ENCODE results near the gene PAH. TPM values are rescaled to one million over a fixed set of nuclear protein-coding genes. Genes with fewer than 3 reads are reported as not detected.

Gene PAH
- total and polyA plus RNA-seq, 2 donors (not counting 3 experiments of a cell fraction or from before 2014, with no cell fraction given), result not detected

DNA sequence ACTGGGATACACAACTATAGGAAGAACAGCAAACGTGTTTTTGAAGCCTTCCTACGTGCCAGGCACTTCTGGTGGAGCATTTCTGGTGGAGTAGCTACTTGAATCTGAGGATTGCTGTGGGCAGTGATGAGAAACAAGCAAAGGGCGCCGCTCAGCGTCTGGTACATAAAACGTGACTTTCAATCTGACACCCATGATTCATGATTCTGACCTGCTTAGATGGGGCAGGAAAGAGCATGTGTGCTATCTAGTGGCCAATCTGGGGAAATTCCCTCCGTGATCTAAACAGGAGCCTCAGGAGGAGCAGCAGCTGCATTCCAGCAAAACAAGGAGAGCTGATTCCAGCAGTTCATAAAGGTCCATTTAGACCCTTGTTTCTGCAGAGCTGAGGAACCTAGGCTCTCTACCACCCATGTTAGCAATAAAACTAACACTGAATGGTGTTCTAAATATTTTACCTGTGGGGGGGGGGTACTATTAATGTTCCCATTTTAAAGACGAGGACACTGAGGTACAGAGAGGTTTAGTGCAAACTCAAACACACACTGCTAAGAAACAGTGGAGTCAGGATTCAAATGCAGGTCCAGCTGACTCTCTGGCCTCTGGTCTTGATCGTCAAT is 37.8 kb downstream of the PAH start:
- dilution Hi-C loops (cut with MboI; ENCODE audit: extremely low pct_ligation_motif_present, low sequenced_read_pairs) (no loop called here), intact Hi-C loops (cut with micrococcal nuclease) (no loop called here)
- POLR2A ChIA-PET, result no interaction called here
- Histone ChIP-seq H3K4me1 (ENCODE audit: control insufficient read depth, extremely low read depth, insufficient read depth, low read length) (no peaks in the 10 kb centered on the region), H3K9me3 (replicated peaks; ENCODE audit: control insufficient read depth, insufficient read depth, low read length) (peaks cover 2% of the 10 kb centered on the region), H3K79me2 (ENCODE audit: control insufficient read depth, insufficient read depth, low read length) (no peaks in the 10 kb centered on the region), H2AFZ (ENCODE audit: low read depth, low read length) (no peak overlapping the region), H3K9ac (replicated peaks; ENCODE audit: extremely low read depth, insufficient read depth, low read length) (no peak overlapping the region), H3K27me3 (ENCODE audit: control insufficient read depth in 2 of 2, insufficient read depth in 2 of 2, low read length in 2 of 2) (no peaks in the 10 kb centered on the region), H4K20me1 (replicated peaks; ENCODE audit: control insufficient read depth, extremely low read depth, insufficient read depth, low read length) (no peaks in the 10 kb centered on the region), H3K9me1 (replicated peaks; ENCODE audit: control insufficient read depth, extremely low read depth, insufficient read depth, low read length) (no peaks in the 10 kb centered on the region), H3K36me3 (ENCODE audit: control insufficient read depth in 2 of 2, extremely low read depth in 1 of 2, insufficient read depth in 2 of 2, low read length in 2 of 2) (no peaks in the 10 kb centered on the region), H3K4me3 (replicated peaks in 1 of 3; ENCODE audit: insufficient read depth in 1 of 3, low read depth in 1 of 3, low read length in 3 of 3) (no peak overlapping the region), H3K4me2 (ENCODE audit: insufficient read depth, low read length) (no peak overlapping the region), H3K27ac (ENCODE audit: insufficient read depth, low read depth, low read length) (no peak overlapping the region)
- no TSS peak for BruUV-seq (replicated peaks)
- FAIRE-seq, result no peak
- no peak for TF ChIP-seq GATA2 (IDR thresholded peaks at IDR 0.05; ENCODE audit: insufficient read depth, insufficient read length, low read depth, low read length)
- TF ChIP-seq FOS (IDR thresholded peaks at IDR 0.05; ENCODE audit: borderline replicate concordance, insufficient read depth, low read length), result no peak
- TF ChIP-seq, protein P1, sequence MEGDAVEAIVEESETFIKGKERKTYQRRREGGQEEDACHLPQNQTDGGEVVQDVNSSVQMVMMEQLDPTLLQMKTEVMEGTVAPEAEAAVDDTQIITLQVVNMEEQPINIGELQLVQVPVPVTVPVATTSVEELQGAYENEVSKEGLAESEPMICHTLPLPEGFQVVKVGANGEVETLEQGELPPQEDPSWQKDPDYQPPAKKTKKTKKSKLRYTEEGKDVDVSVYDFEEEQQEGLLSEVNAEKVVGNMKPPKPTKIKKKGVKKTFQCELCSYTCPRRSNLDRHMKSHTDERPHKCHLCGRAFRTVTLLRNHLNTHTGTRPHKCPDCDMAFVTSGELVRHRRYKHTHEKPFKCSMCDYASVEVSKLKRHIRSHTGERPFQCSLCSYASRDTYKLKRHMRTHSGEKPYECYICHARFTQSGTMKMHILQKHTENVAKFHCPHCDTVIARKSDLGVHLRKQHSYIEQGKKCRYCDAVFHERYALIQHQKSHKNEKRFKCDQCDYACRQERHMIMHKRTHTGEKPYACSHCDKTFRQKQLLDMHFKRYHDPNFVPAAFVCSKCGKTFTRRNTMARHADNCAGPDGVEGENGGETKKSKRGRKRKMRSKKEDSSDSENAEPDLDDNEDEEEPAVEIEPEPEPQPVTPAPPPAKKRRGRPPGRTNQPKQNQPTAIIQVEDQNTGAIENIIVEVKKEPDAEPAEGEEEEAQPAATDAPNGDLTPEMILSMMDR (IDR thresholded peaks at IDR 0.05; ENCODE audit: extremely low read depth in 1 of 2, insufficient read depth in 1 of 2, low read depth in 1 of 2, low read length in 2 of 2), result no peak
- no peak for TF ChIP-seq MYC (IDR thresholded peaks at IDR 0.05; ENCODE audit: low read depth, low read length)
- no peak for TF ChIP-seq POLR2A (IDR thresholded peaks at IDR 0.05; ENCODE audit: low read depth, low read length)
- TF ChIP-seq EZH2 (IDR thresholded peaks at IDR 0.05; ENCODE audit: borderline replicate concordance, low read depth, low read length, severe bottlenecking), result no peak
- CTCF ChIA-PET, result no interaction called here
- DNase-seq (ENCODE audit: low read depth, low spot score), result no peak

DNA sequence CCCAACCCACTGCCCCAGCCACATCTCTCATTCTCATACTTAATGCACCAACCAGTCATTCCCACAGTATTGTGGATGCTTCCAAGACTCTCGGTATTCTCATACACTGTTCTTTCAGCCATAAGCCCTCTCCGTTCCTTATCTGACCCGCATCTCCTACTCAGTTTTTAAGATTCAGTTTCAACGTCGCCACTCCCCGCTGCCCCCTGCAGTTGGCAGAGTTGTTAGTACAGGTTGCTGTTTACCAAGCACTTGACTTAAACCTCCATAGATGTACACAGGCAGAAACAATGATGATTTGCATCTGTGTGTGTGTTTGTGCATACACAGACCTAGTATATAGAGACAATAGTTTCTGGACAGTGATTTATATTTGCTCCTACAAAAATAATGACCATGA is 40.2 kb downstream of the PAH start:
- DNase-seq (ENCODE audit: low read depth, low spot score) (no peak), FAIRE-seq (no peak)
- TF ChIP-seq FOS (IDR thresholded peaks at IDR 0.05; ENCODE audit: borderline replicate concordance, insufficient read depth, low read length), result no peak
- TF ChIP-seq MYC (IDR thresholded peaks at IDR 0.05; ENCODE audit: low read depth, low read length), result no peak
- TF ChIP-seq EZH2 (IDR thresholded peaks at IDR 0.05; ENCODE audit: borderline replicate concordance, low read depth, low read length, severe bottlenecking), result no peak
- TF ChIP-seq GATA2 (IDR thresholded peaks at IDR 0.05; ENCODE audit: insufficient read depth, insufficient read length, low read depth, low read length), result no peak
- no peak for TF ChIP-seq POLR2AphosphoS5 (IDR thresholded peaks at IDR 0.05; ENCODE audit: insufficient read depth, low read depth, low read length)
- no peak for TF ChIP-seq POLR2A (IDR thresholded peaks at IDR 0.05; ENCODE audit: low read depth, low read length)
- no peak for TF ChIP-seq JUN (IDR thresholded peaks at IDR 0.05; ENCODE audit: borderline replicate concordance, insufficient read depth, insufficient read length, low read depth)
- TF ChIP-seq MAX (IDR thresholded peaks at IDR 0.05; ENCODE audit: insufficient read depth, insufficient read length), result no peak
- Histone ChIP-seq H3K9ac (replicated peaks; ENCODE audit: extremely low read depth, insufficient read depth, low read length) (no peak overlapping the region), H3K27me3 (ENCODE audit: control insufficient read depth in 2 of 2, insufficient read depth in 2 of 2, low read length in 2 of 2) (no peaks in the 10 kb centered on the region), H4K20me1 (replicated peaks; ENCODE audit: control insufficient read depth, extremely low read depth, insufficient read depth, low read length) (no peaks in the 10 kb centered on the region), H3K27ac (ENCODE audit: insufficient read depth, low read depth, low read length) (no peak overlapping the region), H3K79me2 (ENCODE audit: control insufficient read depth, insufficient read depth, low read length) (no peaks in the 10 kb centered on the region), H3K4me1 (ENCODE audit: control insufficient read depth, extremely low read depth, insufficient read depth, low read length) (no peaks in the 10 kb centered on the region), H3K36me3 (ENCODE audit: control insufficient read depth in 2 of 2, extremely low read depth in 1 of 2, insufficient read depth in 2 of 2, low read length in 2 of 2) (no peaks in the 10 kb centered on the region), H3K9me3 (replicated peaks; ENCODE audit: control insufficient read depth, insufficient read depth, low read length) (peaks cover 2% of the 10 kb centered on the region), H3K4me3 (replicated peaks in 1 of 3; ENCODE audit: insufficient read depth in 1 of 3, low read depth in 1 of 3, low read length in 3 of 3) (no peak overlapping the region), H2AFZ (ENCODE audit: low read depth, low read length) (no peak overlapping the region), H3K4me2 (ENCODE audit: insufficient read depth, low read length) (no peak overlapping the region), H3K9me1 (replicated peaks; ENCODE audit: control insufficient read depth, extremely low read depth, insufficient read depth, low read length) (no peaks in the 10 kb centered on the region)
- dilution Hi-C loops (cut with MboI; ENCODE audit: extremely low pct_ligation_motif_present, low sequenced_read_pairs) (no loop called here), intact Hi-C loops (cut with micrococcal nuclease) (no loop called here)
- POLR2A ChIA-PET, result no interaction called here
- no TSS peak for BruUV-seq (replicated peaks)
- CTCF ChIA-PET, result no interaction called here

All from endothelial cell of umbilical vein (primary cell).